ENCODE measurements around the gene MROH9. TPM values are rescaled to one million over a fixed set of nuclear protein-coding genes. Genes with fewer than 3 reads are reported as not detected.

MROH9 gene
- total RNA-seq, 1 donor from 2014 or later: 1.2 TPM

DNA sequence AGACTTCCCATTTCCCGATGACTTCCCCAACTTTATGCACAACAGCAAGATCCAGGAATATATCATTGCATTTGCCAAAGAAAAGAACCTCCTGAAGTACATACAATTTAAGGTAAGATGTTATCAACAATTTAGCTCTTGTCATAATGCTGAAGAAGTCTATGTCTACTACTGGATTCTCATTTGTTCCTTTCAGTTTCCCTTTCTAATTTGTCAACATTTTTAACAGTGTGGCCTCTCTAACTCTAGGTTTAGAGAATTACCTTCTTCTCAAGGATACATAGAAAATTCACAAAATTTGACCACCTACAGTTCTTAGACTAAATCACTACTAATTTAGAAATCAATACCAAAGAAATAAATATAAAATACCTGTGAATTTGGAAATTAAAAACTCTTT is 168.5 kb downstream of the MROH9 start:
- Histone ChIP-seq H3K4me3 (no peak overlapping the region), H3K4me1 (no peaks in the 10 kb centered on the region), H3K27me3 (ENCODE audit: low read depth) (no peaks in the 10 kb centered on the region), H3K27ac (no peak overlapping the region), H3K9me3 (no peaks in the 10 kb centered on the region), H3K36me3 (no peaks in the 10 kb centered on the region)
- intact Hi-C loops (cut with DNase I): no loop called here
- TF ChIP-seq, protein P1, sequence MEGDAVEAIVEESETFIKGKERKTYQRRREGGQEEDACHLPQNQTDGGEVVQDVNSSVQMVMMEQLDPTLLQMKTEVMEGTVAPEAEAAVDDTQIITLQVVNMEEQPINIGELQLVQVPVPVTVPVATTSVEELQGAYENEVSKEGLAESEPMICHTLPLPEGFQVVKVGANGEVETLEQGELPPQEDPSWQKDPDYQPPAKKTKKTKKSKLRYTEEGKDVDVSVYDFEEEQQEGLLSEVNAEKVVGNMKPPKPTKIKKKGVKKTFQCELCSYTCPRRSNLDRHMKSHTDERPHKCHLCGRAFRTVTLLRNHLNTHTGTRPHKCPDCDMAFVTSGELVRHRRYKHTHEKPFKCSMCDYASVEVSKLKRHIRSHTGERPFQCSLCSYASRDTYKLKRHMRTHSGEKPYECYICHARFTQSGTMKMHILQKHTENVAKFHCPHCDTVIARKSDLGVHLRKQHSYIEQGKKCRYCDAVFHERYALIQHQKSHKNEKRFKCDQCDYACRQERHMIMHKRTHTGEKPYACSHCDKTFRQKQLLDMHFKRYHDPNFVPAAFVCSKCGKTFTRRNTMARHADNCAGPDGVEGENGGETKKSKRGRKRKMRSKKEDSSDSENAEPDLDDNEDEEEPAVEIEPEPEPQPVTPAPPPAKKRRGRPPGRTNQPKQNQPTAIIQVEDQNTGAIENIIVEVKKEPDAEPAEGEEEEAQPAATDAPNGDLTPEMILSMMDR (IDR thresholded peaks at IDR 0.05): no peak
- no peak for DNase-seq
- ATAC-seq: no peak

DNA sequence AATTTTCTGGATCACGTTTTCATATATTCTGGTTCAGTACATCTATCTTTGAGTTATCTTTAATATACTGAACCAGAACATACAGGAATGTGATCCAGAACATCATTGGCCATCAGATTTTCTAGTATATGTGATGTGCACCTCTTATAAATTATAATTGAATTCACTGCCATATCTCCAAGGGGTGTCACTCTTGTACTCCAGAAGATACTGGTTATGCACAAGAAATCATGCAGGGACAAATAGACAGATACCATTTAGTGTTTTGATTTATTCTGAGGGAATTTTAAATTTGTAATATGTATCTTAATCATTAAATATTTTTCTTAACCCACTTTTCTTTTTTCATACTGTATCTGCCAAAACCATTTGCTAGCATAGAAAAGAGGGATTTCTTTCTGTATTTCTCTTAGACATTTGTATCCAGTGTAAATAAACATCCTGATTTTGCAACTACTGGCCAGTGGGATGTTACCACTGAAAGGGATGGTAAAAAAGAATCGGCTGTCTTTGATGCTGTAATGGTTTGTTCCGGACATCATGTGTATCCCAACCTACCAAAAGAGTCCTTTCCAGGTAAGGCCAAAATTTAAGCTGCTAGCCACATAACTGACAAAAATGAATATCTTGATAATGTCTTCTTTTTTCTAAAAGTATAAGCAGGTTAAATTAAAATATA is 172.1 kb downstream of the MROH9 start:
- H3K4me1 ChIP-seq: no peaks in the 10 kb centered on the region
- H3K36me3 ChIP-seq: no peaks in the 10 kb centered on the region
- TF ChIP-seq, protein P1 (IDR thresholded peaks at IDR 0.05): no peak
- DNase-seq (no peak), ATAC-seq (no peak)
- intact Hi-C loops (cut with DNase I): no loop called here
- H3K4me3 ChIP-seq: peak overlapping the region; percentile 28
- H3K27me3 ChIP-seq (ENCODE audit: low read depth): no peaks in the 10 kb centered on the region
- no peaks in the 10 kb centered on the region for H3K9me3 ChIP-seq
- peak overlapping the region; percentile 56 for H3K27ac ChIP-seq

DNA sequence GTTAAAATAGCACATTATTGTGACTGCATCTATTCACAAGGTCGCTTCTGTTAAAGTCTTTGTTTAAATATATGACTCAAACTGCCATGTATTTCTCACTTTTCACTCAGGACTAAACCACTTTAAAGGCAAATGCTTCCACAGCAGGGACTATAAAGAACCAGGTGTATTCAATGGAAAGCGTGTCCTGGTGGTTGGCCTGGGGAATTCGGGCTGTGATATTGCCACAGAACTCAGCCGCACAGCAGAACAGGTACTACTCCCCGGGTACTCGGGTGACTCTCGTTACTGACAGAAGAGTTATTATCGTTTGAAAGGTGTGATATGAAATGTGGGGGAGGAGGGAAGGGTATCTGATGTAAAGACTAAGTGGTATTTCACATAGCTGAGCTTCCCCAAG is 172.6 kb downstream of the MROH9 start:
- intact Hi-C loops (cut with DNase I): no loop called here
- Histone ChIP-seq H3K4me3 (peak overlapping the region; percentile 28), H3K9me3 (no peaks in the 10 kb centered on the region), H3K36me3 (no peaks in the 10 kb centered on the region), H3K27me3 (ENCODE audit: low read depth) (no peaks in the 10 kb centered on the region), H3K27ac (peak overlapping the region; percentile 56), H3K4me1 (no peaks in the 10 kb centered on the region)
- peak in 1 of 2 donors; percentile 35 for ATAC-seq
- no peak for DNase-seq
- TF ChIP-seq, protein P1 (IDR thresholded peaks at IDR 0.05): no peak

DNA sequence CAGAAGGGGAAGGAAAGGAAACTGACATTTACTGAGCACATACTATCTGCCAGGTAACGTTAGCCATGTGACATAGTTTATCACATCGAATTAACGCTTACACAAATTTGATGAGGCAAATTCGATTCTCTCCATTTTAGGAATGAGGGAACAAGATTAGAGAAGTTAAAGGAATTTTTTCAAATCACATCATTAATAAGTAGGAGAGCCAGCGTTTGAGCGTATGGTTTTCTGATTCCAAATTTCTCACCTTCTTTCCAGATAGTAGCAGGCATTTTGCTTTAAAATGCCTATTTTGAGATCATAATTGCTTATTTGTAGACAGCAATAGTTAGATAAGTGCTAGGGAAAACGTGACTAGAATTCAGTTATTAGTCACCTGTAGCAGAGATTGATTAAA is 174.6 kb downstream of the MROH9 start:
- TF ChIP-seq, protein P1 (IDR thresholded peaks at IDR 0.05): no peak
- H3K27ac ChIP-seq: peak overlapping the region; percentile 54
- DNase-seq: no peak

DNA sequence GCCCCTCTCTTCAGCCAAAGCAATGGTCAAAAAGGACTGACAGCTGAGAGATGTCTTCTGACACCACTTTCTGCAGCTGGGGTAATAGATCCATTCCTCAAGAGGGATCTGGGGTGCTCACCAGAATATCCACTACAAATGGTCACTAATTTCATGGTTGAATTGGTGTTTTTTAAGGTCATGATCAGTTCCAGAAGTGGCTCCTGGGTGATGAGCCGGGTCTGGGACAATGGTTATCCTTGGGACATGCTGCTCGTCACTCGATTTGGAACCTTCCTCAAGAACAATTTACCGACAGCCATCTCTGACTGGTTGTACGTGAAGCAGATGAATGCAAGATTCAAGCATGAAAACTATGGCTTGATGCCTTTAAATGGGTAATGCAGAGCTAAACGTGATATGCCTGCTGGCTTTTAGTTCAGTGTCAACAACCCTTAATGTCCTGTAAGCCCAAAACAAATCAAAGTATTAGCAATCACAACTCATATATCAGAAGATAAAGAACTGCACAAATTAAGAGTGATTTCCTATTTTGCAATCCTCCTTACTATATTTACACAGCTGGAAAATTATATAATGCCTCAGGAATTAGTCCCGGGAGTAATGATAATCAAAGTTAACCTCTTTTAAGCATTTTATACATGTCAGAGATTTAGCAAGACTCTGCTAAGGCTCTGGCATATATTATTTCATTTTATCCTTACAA is 175.4 kb downstream of the MROH9 start:
- Histone ChIP-seq H3K4me3 (no peak overlapping the region), H3K36me3 (no peaks in the 10 kb centered on the region), H3K27ac (peak overlapping the region; percentile 54), H3K9me3 (no peaks in the 10 kb centered on the region), H3K27me3 (ENCODE audit: low read depth) (no peaks in the 10 kb centered on the region), H3K4me1 (no peaks in the 10 kb centered on the region)
- ATAC-seq (peak; percentile 19 to 21), DNase-seq (no peak)
- intact Hi-C loops (cut with DNase I): no loop called here
- TF ChIP-seq, protein P1 (IDR thresholded peaks at IDR 0.05): no peak

More for the DNA sequence above, 174.6 kb downstream of the MROH9 start:
- H3K4me1 ChIP-seq: no peaks in the 10 kb centered on the region
- no peaks in the 10 kb centered on the region for H3K9me3 ChIP-seq
- intact Hi-C loops (cut with DNase I): no loop called here
- no peaks in the 10 kb centered on the region for H3K27me3 ChIP-seq (ENCODE audit: low read depth)
- H3K4me3 ChIP-seq: no peak overlapping the region
- ATAC-seq: no peak
- H3K36me3 ChIP-seq: no peaks in the 10 kb centered on the region
